Skeletal muscle satellite cell (primary cell): ENCODE data around the gene MRPL43.

Experiments used
- H3K27me3 ChIP-seq: 2 replicates; pipeline ENCODE4 v1.7.0; 2013; ENCODE audit warnings: low read length; ENCODE audit not compliant: control insufficient read depth, insufficient read depth
- H3K36me3 ChIP-seq: 2 replicates; pipeline ENCODE4 v1.7.0; 2013; ENCODE audit warnings: mild to moderate bottlenecking, control low read depth, low read length; ENCODE audit not compliant: insufficient read depth
- H3K4me1 ChIP-seq: 2 replicates; pipeline ENCODE4 v1.7.0; 2013; ENCODE audit warnings: low read length; ENCODE audit not compliant: control insufficient read depth, insufficient read depth
- H3K4me2 ChIP-seq: 2 replicates; pipeline ENCODE4 v1.7.0; 2013; ENCODE audit warnings: mild to moderate bottlenecking, low read length
- H3K4me3 ChIP-seq: 2 replicates; pipeline ENCODE4 v1.7.0; 2013; ENCODE audit warnings: low read length
- H3K9ac ChIP-seq: 2 replicates; pipeline ENCODE4 v1.7.0; 2013; ENCODE audit warnings: mild to moderate bottlenecking, low read depth, low read length, moderate library complexity
- H3K9me3 ChIP-seq: replicated peaks from 2 replicates; pipeline ENCODE4 v1.7.0; 2013; ENCODE audit warnings: mild to moderate bottlenecking, control low read depth, low read length

The MRPL43 gene

DNA sequence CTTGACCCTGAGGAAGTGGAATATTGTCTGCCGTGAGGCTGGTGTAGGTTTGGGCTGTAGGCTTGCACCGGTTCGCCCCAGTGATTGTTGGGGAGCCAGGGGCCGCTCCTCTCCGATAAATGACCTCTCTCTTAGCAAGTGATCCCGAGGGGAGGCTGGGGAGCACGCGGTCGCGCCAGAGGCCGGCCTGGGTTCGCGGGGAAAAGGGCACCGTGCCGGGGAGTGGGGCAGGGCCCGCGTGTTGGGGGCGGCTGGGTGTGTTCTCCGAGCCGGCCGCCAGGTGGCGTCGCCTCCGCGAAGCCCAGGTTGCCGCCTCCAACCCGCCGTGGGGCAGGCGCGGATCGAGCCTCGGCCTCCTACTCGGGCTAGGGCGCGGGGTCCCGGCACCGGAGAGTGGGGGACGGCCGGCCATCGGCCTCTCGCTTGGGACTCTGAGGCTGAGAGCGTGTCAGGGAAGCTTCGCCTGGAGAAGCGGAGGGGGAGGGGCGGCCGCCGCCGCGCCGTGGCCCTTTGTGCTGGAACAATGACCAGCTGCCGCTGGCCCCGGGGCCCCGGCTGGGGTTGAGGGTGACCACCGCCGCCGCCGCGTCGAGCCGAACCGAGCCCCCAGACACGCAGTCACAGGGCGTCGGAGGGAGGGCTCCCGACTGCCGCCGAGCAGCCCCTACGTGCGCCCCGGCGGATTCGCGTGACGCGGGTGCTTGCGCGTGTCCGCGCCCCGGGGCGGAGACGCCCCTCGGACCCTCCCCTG, 11.9 kb upstream of the MRPL43 start:
- Histone ChIP-seq H3K4me1 (peaks cover 35% of the 10 kb centered on the region), H3K36me3 (peaks cover 19% of the 10 kb centered on the region), H3K9ac (peak overlapping the region; percentile 98), H3K9me3 (no peaks in the 10 kb centered on the region), H3K4me2 (peak overlapping the region; percentile 99), H3K4me3 (peak overlapping the region; percentile 76), H3K27me3 (no peaks in the 10 kb centered on the region)

DNA sequence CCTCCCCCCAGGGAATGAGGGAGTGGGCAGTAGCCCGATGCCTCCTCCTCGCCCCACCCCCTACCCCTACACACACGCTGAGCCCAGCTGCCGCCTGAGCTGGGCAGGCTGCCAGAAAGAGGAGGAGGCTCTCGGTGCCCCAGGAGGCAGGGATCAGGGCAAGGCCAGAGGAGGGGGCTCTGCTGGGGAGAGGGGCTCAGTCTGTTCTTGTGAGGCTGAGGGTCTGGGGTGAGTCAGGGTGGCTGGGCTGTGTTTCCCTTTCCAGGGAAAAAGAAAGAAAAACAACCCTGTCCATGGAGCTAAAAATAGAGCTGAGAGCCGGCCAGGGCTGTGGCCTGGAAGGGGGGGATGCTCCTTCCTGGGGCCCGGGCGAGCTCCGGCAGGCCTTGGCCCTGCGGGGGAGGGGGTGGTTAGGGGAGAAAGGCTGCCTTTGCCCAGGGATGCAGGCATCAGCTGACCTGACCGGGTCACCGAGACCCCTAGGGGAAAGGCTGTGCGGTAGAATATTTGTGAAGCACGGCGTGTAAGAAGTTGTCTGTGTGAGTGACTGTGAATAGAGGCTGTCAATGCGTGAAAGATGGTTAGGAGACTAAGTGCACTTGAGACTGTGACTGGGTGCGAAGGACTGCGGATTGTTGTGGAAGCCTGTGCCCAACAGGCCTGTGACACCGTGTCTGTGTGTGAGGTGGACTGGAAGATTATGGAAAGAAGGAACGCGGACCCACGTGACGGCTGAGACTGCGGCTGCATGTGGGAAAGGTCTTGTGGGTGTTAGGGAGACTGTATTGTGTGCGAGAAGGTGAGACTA, 11.1 kb upstream of the MRPL43 start:
- Histone ChIP-seq H3K4me3 (peak overlapping the region; percentile 76), H3K9ac (peak overlapping the region; percentile 98), H3K36me3 (peaks cover 16% of the 10 kb centered on the region), H3K4me1 (peaks cover 35% of the 10 kb centered on the region), H3K4me2 (peak overlapping the region; percentile 99), H3K27me3 (no peaks in the 10 kb centered on the region), H3K9me3 (no peaks in the 10 kb centered on the region)

DNA sequence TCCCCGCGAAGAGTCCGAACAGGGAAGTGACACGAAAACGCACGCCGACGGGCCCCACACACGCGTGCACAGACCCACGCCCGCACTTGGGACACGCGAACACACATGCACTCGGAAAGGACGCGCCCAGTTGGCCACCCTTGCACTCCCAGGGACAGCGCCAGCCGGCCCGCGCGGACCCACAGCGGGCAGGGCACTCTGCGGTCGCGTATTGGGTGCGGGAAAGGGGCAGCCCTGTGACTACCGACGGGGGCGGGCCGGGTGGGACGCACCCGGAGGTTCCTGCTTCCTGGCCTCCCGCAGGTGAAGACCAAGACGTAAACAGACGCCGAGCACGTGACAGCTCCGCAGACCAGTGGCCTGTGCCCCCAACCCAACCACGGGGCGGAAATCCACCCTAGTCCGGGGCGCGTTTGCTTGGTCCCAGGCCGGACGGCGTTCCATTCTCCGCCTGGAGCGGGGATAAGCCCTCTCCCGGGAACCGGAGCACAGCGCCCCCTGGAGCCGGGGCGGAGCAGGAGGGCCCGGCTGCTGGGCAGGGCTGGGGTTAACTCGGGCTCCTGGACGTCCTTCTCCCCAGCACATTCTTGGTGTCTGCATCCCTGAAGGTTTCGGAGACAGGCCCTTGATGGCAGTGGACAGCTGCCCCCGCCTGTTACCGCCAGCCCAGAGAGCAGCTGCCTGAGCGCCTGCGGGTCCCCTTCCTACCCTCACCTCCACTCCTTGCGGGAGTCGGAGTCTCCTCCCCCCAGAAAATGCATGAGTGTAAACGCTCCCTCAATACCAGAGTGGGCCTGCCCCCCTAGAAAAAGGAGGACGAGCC, 10.3 kb upstream of the MRPL43 start:
- peak overlapping the region; percentile 76 for H3K4me3 ChIP-seq
- peaks cover 13% of the 10 kb centered on the region for H3K36me3 ChIP-seq
- no peaks in the 10 kb centered on the region for H3K27me3 ChIP-seq
- H3K9ac ChIP-seq = peak overlapping the region; percentile 98
- no peaks in the 10 kb centered on the region for H3K9me3 ChIP-seq
- H3K4me2 ChIP-seq = peak overlapping the region; percentile 99
- peaks cover 33% of the 10 kb centered on the region for H3K4me1 ChIP-seq

DNA sequence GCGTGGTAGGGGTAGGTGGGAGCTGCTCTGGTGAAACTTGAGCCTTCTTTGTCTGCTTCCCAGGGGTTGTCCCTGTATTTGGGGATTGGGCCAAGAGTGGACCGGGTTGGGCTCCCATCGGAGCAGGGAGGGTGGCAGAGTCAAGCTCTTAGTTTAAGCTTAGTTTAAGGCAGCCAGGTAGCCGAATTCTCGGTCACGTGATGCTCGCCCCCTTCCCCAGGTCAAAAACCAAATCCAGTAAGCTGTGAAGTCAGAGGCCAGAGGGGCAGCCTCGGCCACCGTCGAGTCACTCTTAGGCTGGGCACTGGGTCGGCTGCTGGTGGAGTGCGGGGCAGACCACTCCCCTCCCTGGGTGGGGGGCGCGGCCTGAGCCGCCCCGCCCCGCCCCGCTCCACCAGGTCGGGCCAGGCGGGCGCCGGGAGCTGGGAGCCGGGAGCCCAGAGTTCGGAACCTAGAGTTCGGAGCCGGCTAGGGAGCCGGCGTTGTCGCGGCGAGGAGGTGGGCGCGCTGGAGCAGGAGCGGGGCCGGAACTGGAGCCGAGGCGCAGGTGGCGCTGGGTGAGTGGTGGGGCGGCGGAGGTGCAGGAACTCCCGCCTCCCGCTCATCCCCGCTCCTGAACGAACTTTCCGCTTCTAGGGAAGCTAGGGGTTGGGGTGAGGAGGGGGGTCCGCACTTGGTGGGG, 9.5 kb upstream of the MRPL43 start:
- Histone ChIP-seq H3K36me3 (peaks cover 10% of the 10 kb centered on the region), H3K9me3 (no peaks in the 10 kb centered on the region), H3K27me3 (no peaks in the 10 kb centered on the region), H3K4me3 (peak overlapping the region; percentile 76), H3K9ac (peak overlapping the region; percentile 98), H3K4me2 (peak overlapping the region; percentile 99), H3K4me1 (peaks cover 25% of the 10 kb centered on the region)

DNA sequence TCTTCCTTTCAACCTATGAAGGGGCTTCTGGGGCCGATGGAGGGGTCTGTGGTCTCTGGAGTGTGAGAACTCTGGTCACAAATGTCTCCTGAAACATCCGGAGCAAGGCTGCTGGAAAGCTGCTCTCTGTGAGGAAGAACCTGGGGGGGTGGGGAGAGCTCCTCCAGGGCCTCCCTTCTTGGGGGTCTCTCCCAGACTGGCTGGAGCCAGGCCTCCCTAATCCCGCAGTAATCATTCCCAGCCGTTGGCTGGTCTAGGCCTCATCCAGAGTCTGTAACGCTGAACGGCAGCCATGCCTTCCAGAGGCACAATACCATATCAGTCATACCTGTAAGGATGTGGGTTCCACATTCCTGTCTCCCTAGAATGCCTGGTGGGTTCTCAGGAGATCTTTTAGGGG, 7.9 kb upstream of the MRPL43 start:
- no peaks in the 10 kb centered on the region for H3K9me3 ChIP-seq
- H3K4me1 ChIP-seq = peaks cover 15% of the 10 kb centered on the region
- H3K4me3 ChIP-seq = no peak overlapping the region
- H3K4me2 ChIP-seq = no peak overlapping the region
- H3K9ac ChIP-seq = no peak overlapping the region
- peaks cover 24% of the 10 kb centered on the region for H3K36me3 ChIP-seq
- no peaks in the 10 kb centered on the region for H3K27me3 ChIP-seq

DNA sequence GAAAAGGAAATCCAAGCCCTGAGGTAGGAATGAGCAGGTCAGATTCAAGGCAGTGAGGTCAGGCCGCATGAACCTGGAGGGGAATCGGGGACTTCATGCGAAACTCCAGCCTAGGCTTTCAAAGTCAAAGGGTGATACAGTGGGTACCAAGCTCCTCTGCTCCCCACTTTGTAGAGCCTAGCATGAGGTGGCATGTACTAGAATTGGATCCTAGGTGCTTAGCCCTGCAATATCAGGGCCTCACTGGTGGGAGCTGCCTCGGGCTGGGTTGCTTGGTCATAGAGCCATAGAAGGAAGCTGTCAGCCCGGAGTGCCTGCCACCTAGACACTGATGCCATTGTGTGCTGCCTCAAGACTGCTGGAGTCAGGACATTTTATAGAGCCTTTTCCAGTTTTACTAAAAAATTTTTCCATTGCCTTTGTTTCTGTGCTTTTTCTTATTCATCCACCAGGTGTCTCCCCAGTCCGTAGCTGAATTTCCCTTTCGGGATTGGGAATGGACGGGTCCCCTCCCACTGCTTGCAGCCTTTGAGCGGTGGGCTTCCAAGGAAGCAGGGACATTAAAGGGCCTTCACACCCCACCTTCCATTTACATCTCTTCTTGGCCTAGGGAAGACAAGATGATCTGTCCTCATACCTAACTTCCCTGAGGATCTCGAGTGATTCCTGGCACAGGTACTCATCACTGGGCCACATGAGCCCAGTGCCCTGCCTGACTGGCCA, 6.8 kb upstream of the MRPL43 start:
- no peaks in the 10 kb centered on the region for H3K9me3 ChIP-seq
- no peak overlapping the region for H3K4me2 ChIP-seq
- peaks cover 15% of the 10 kb centered on the region for H3K4me1 ChIP-seq
- no peaks in the 10 kb centered on the region for H3K27me3 ChIP-seq
- H3K9ac ChIP-seq = no peak overlapping the region
- H3K4me3 ChIP-seq = no peak overlapping the region
- H3K36me3 ChIP-seq = peaks cover 33% of the 10 kb centered on the region

DNA sequence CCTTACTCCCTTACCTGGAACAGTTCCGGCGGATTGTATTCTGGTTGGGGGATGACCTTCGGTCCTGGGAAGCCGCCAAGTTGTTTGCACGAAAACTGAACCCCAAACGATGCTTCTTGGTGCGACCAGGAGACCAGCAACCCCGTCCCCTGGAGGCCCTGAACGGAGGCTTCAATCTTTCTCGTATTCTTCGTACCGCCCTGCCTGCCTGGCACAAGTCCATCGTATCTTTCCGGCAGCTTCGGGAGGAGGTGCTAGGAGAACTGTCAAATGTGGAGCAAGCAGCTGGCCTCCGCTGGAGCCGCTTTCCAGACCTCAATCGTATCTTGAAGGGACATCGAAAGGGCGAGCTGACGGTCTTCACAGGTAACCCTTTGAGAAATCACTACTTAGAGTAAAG, 1.8 kb upstream of the MRPL43 start:
- H3K36me3 ChIP-seq = peaks cover 37% of the 10 kb centered on the region
- H3K9me3 ChIP-seq = no peaks in the 10 kb centered on the region
- no peak overlapping the region for H3K9ac ChIP-seq
- no peak overlapping the region for H3K4me3 ChIP-seq
- H3K27me3 ChIP-seq = no peaks in the 10 kb centered on the region
- no peak overlapping the region for H3K4me2 ChIP-seq
- peaks cover 17% of the 10 kb centered on the region for H3K4me1 ChIP-seq

DNA sequence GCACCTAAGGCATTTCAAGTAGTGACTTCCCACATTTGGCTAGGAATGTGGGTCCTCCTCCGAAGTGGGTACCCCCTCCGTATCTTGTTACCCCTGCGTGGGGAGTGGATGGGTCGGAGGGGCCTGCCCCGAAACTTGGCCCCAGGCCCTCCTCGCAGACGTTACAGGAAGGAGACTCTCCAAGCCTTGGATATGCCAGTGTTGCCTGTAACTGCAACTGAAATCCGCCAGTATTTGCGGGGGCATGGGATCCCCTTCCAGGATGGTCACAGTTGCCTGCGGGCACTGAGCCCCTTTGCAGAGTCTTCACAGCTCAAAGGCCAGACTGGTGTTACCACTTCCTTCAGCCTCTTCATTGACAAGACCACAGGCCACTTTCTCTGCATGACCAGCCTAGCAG, 869 bp upstream of the MRPL43 start:
- Histone ChIP-seq H3K36me3 (peaks cover 30% of the 10 kb centered on the region), H3K9ac (peak overlapping the region; percentile 92), H3K9me3 (no peaks in the 10 kb centered on the region), H3K4me2 (peak overlapping the region; percentile 98), H3K27me3 (no peaks in the 10 kb centered on the region), H3K4me1 (peaks cover 17% of the 10 kb centered on the region), H3K4me3 (peak overlapping the region; percentile 100)

DNA sequence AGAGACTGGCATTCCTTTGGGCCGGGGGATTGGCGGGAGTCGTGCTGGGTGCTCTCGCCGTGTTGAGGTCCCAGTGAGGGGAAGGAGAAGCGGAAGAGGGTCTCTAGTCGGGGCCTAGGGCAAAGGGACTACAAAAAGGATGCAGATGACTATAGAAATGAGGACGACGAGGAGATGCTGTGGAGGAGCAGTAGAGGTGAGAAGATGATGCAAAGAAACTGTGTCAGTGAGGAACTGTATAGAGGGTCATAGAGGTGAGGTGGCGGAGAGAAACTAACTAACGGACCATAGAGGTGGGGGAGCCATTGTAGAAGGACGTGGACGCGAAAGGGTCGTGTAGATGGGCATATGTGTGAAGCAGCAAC, 370 bp upstream of the MRPL43 start:
- Histone ChIP-seq H3K9ac (peak overlapping the region; percentile 92), H3K27me3 (no peaks in the 10 kb centered on the region), H3K4me1 (peaks cover 17% of the 10 kb centered on the region)

DNA sequence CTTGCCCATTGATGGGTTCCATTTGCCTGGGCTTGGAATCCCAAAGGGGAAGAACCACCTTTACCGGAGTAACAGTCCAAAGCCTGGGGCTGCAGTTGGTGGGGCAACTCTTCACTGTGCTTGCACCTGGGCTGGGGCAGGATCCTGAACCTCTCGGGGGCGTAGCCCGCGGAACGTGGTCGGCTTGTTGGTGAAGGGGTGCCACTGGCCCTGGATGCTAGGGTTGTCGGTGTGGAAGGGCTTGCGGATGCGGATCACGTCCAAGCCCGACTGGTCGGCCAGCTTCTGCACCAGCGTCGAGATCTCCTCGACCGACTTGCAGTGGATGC, 710 bp downstream of the MRPL43 start:
- H3K4me3 ChIP-seq = peak overlapping the region; percentile 100
- peak overlapping the region; percentile 98 for H3K4me2 ChIP-seq
- peaks cover 17% of the 10 kb centered on the region for H3K4me1 ChIP-seq
- H3K27me3 ChIP-seq = no peaks in the 10 kb centered on the region
- H3K9me3 ChIP-seq = no peaks in the 10 kb centered on the region
- H3K36me3 ChIP-seq = peaks cover 27% of the 10 kb centered on the region
- peak overlapping the region; percentile 92 for H3K9ac ChIP-seq

More for the DNA sequence above, 370 bp upstream of the MRPL43 start:
- Histone ChIP-seq H3K4me2 (peak overlapping the region; percentile 98), H3K9me3 (no peaks in the 10 kb centered on the region), H3K4me3 (peak overlapping the region; percentile 100), H3K36me3 (peaks cover 27% of the 10 kb centered on the region)
